Measurements from ENCODE around the gene FLII.

DNA sequence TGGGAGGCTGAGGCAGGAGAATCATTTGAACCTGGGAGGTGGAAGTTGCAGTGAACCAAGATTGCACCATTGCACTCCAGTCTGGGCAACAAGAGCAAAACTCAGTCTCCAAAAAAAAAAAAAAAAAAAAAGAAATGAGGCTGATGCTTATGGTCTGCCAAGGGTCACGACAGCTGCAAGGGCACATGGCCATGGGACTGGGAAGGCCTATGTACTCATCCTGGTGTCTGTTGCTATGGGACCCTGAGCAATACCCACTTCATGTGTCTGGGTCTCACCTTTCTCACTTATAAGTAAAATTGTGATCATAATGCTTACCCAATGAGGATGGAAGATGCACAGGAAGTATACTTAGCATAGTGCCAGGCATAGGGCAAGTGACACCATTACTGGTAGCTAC is 18.5 kb upstream of the FLII start:
- no peak for TF ChIP-seq POLR2AphosphoS5 (IDR thresholded peaks at IDR 0.05)
- TF ChIP-seq POLR2A (IDR thresholded peaks at IDR 0.05) = no peak

All from prostate gland (tissue), 1 donor.